GM12878 (cell line): ENCODE measurements around the gene UBE2G2. TPM values are rescaled to one million over a fixed set of nuclear protein-coding genes. Genes with fewer than 3 reads are reported as not detected.

Source experiments
- ATAC-seq: fragments of 200-7000 bp; cut with Tn5 transposase; 3 replicates; pipeline ENCODE4 v1.9.1; 2020; ENCODE audit warnings: mild to moderate bottlenecking, moderate library complexity
- BruUV-seq: library from RNA; stranded (reverse); fragments of 400-500 nt; replicated peaks from 2 replicates; lab custom pipeline; 2021; lab: Mats Ljungman, UMichigan
- CTCF ChIA-PET: fragments of 300-600 bp; sonication (Branson Sonifier 250); formaldehyde crosslinking; extraction: SDS; loops from one replicate; lab custom pipeline; 2021; ENCODE audit warnings: inconsistent platforms; lab: Yijun Ruan, JAX
- POLR2A ChIA-PET: fragments of 350-600 bp; formaldehyde crosslinking; extraction: SDS; loops from one replicate; lab custom pipeline; 2021; ENCODE audit warnings: inconsistent platforms; lab: Charles Lee
- RAD21 ChIA-PET: fragments of 300-600 bp; sonication (Branson Sonifier 250); formaldehyde crosslinking; loops from one replicate; lab custom pipeline; 2023; ENCODE audit warnings: antibody characterized with exemption; ENCODE audit not compliant: unreplicated experiment; lab: Charles Lee
- SMC1A ChIA-PET: fragments of 300-600 bp; sonication (Branson Sonifier 250); formaldehyde crosslinking; loops from one replicate; lab custom pipeline; 2023; ENCODE audit not compliant: unreplicated experiment, uncharacterized antibody; lab: Charles Lee
- DNase-seq: peaks from one replicate; pipeline ENCODE4 v3.0.0-alpha.2; 2011; ENCODE audit warnings: low read depth, low spot score
- FAIRE-seq: peaks from 3 replicates; lab custom pipeline; 2011; peaks lifted over from hg19 to GRCh38; lab: Jason Lieb, UNC
- H2AFZ ChIP-seq: 2 replicates; pipeline ENCODE4 v1.6.0; 2011; ENCODE audit warnings: low read depth, low read length, control low read depth; ENCODE audit not compliant: control insufficient read depth
- H3K27ac ChIP-seq: 2 replicates; pipeline ENCODE4 v1.5.1; 2011; ENCODE audit warnings: control low read depth; ENCODE audit not compliant: control insufficient read depth, insufficient read depth
- H3K27me3 ChIP-seq, 2 experiments: replicated peaks in 1 of 2; 2 replicates each; pipeline versions ENCODE4 v1.6.0 to v1.6.1; 2011; ENCODE audit warnings: low read length in 1 of 2; ENCODE audit not compliant: control insufficient read depth in 2 of 2, insufficient read depth in 2 of 2
- H3K36me3 ChIP-seq, 2 experiments: 2 replicates each; pipeline ENCODE4 v1.5.1; 2011; ENCODE audit warnings: low read length in 1 of 2; ENCODE audit not compliant: control insufficient read depth in 2 of 2, insufficient read depth in 2 of 2
- H3K4me1 ChIP-seq: 2 replicates; pipeline ENCODE4 v1.6.1; 2011; ENCODE audit warnings: mild to moderate bottlenecking, low read length, moderate library complexity, mixed read lengths; ENCODE audit not compliant: control insufficient read depth, insufficient read depth
- H3K4me2 ChIP-seq: 2 replicates; pipeline ENCODE4 v1.6.0; 2011; ENCODE audit warnings: control low read depth; ENCODE audit not compliant: control insufficient read depth, insufficient read depth
- H3K4me3 ChIP-seq: fragments of 200-600 bp; sonication (generic); 2 replicates; pipeline ENCODE4 v1.5.1; 2016
- H3K79me2 ChIP-seq: 2 replicates; pipeline ENCODE4 v1.6.0; 2011; ENCODE audit warnings: low read length; ENCODE audit not compliant: control insufficient read depth, insufficient read depth
- H3K9ac ChIP-seq: 2 replicates; pipeline ENCODE4 v1.8.0; 2011; ENCODE audit warnings: low read length, control low read depth, mixed read lengths; ENCODE audit not compliant: control insufficient read depth, insufficient read depth
- H3K9me3 ChIP-seq: replicated peaks from 3 replicates; pipeline ENCODE4 v1.5.1; 2011; ENCODE audit warnings: mild to moderate bottlenecking, low read length; ENCODE audit not compliant: control insufficient read depth, insufficient read depth
- H4K20me1 ChIP-seq: 2 replicates; pipeline ENCODE4 v1.6.0; 2011; ENCODE audit not compliant: control insufficient read depth, insufficient read depth
- DPF2 ChIP-seq: fragments of 450-650 bp; IDR thresholded peaks from 2 replicates; pipeline ENCODE4 v1.6.1; 2017; ENCODE audit warnings: mild to moderate bottlenecking
- POLR2A ChIP-seq: IDR thresholded peaks from 2 replicates; pipeline ENCODE4 v1.6.1; 2011; ENCODE audit warnings: low read depth, mild to moderate bottlenecking, low read length
- POLR2AphosphoS5 ChIP-seq: IDR thresholded peaks from 2 replicates; pipeline ENCODE4 v1.6.1; 2011; ENCODE audit warnings: mild to moderate bottlenecking, low read length, inconsistent platforms
- SREBF2 ChIP-seq: IDR thresholded peaks from 2 replicates; pipeline ENCODE4 v1.6.1; 2012; ENCODE audit warnings: mild to moderate bottlenecking, low read length
- WGBS: methylation state at CpG from one replicate; pipeline ENCODE4 v1.1.6; 2016; ENCODE audit warnings: low lambda C conversion rate; ENCODE audit not compliant: insufficient replicate concordance, insufficient coverage; ENCODE audit errors: missing lambda C conversion rate; 5-methylcytosine and 5-hydroxymethylcytosine counted together
- in situ Hi-C: fragments of 300-500 bp; cut with MboI; formaldehyde crosslinking; loops from 9 replicates; pipeline ENCODE4 v1.14.3; 2018; ENCODE audit warnings: mixed read lengths
- intact Hi-C: fragments of 100-400 bp; cut with micrococcal nuclease; formaldehyde crosslinking; loops from one replicate; pipeline ENCODE4 v1.14.2; 2022; ENCODE audit not compliant: unreplicated experiment
- polyA plus RNA-seq, 11 experiments: library from polyadenylated mRNA; depleted of rRNA in 4 of 11; unstranded in 6 of 11; stranded (reverse) in 5 of 11; fragments of >200 nt; fragmentation: Nextera tagmentation in 4 of 11; fragmentation: Illumina TruSeq in 1 of 11; extraction: Ambion mirVana in 4 of 11; extraction: Trizol in 1 of 11; gene quantifications; 1 replicate in 1 of 11; 2 replicates in 10 of 11; pipeline versions ENCODE4 v1.2.1 to v1.2.3, GENCODE V29; 2011 to 2016; ENCODE audit warnings: inconsistent platforms in 2 of 11, missing spikeins in 2 of 11, low read depth in 1 of 11
- total RNA-seq, 4 experiments: library from RNA; depleted of rRNA in 3 of 4; stranded (reverse); fragments of >200 nt in 3 of 4; fragmentation: Illumina TruSeq in 1 of 4; extraction: Trizol in 1 of 4; gene quantifications; 2 replicates each; pipeline versions ENCODE4 v1.2.1 to v1.2.3, GENCODE V29; 2013 to 2021

UBE2G2 gene
- total and polyA plus RNA-seq, 10 of the 15 experiments (the other 5 are each of a cell fraction or from before 2014, with no cell fraction given), result 27.0 to 139 (median 75.9) TPM

GRCh38 chr21:44803651-44804050 lies 2.0 kb upstream of the UBE2G2 start:
- POLR2A ChIA-PET, result interaction anchor here (0.7 to 1.6 kb wide), 2 partner anchors 11 to 506 kb away, joined by 3 to 4 read pairs; no protein-coding TSS in a partner anchor
- no peak for FAIRE-seq
- Histone ChIP-seq H3K27me3 (no peaks in the 10 kb centered on the region), H3K36me3 (peaks cover 6 to 12% of the 10 kb centered on the region in 2 experiments), H3K4me1 (peaks cover 12% of the 10 kb centered on the region), H3K4me2 (no peak overlapping the region), H2AFZ (no peak overlapping the region), H3K9me3 (no peaks in the 10 kb centered on the region), H3K79me2 (peaks cover 39% of the 10 kb centered on the region), H4K20me1 (no peaks in the 10 kb centered on the region), H3K27ac (no peak overlapping the region), H3K9ac (no peak overlapping the region), H3K4me3 (no peak overlapping the region)
- SMC1A ChIA-PET, result no interaction called here
- TF ChIP-seq DPF2 (no peak), SREBF2 (no peak), POLR2A (no peak)
- no peak for ATAC-seq
- in situ Hi-C loops, result no loop called here
- RAD21 ChIA-PET, result interaction anchor here (0.7 kb wide), 1 partner anchor 11 kb away, joined by 4 read pairs; no protein-coding TSS in a partner anchor
- no peak for DNase-seq
- 65% methylated on average over 3 of the region's 3 CpGs for WGBS
- CTCF ChIA-PET, result interaction anchor here (0.9 to 2.9 kb wide), 2 partner anchors 10 to 128 kb away, joined by 3 to 16 read pairs; no protein-coding TSS in a partner anchor
- BruUV-seq, result no TSS peak
- intact Hi-C loops, result loop anchor here (5.0 to 10.0 kb wide), 3 partner anchors 69 to 331 kb away; partner anchors contain the start of gene PTTG1IP

- ATAC-seq, result peak; percentile 28
- RAD21 ChIA-PET, result interaction anchor here (1.6 to 4.0 kb wide), 5 partner anchors 9 to 141 kb away, joined by 7 to 35 read pairs (median 9); partner anchors contain the start of gene PTTG1IP
- no peak for DNase-seq
- SMC1A ChIA-PET, result interaction anchor here (1.0 to 4.8 kb wide), 4 partner anchors 13 to 130 kb away, joined by 3 to 33 read pairs (median 8); partner anchors contain the start of gene PTTG1IP
- POLR2A ChIA-PET, result interaction anchor here (1.3 to 2.8 kb wide), 3 partner anchors 12 to 72 kb away, joined by 4 to 15 read pairs (median 5); partner anchors contain the start of genes PTTG1IP and SUMO3
- peak overlapping the region; percentile 89 for H3K9ac ChIP-seq
- H3K4me2 ChIP-seq, result peak overlapping the region; percentile 85
- CTCF ChIA-PET, result interaction anchor here (0.8 to 5.0 kb wide), 10 partner anchors 9 to 335 kb away, joined by 3 to 67 read pairs (median 5); partner anchors contain the start of genes PTTG1IP, SLX9 and SUMO3
- no peak overlapping the region; the same call in 1 of the 2 replicates for H2AFZ ChIP-seq
- H3K27ac ChIP-seq, result peak overlapping the region; percentile 71
- no peak for TF ChIP-seq POLR2A
- TF ChIP-seq POLR2AphosphoS5, result peak; percentile 57; the same call in 1 of the 2 replicates
- H4K20me1 ChIP-seq, result no peaks in the 10 kb centered on the region
- H3K27me3 ChIP-seq, result no peaks in the 10 kb centered on the region
- WGBS, result 27% methylated on average over 31 of the region's 32 CpGs
- peaks cover 49% of the 10 kb centered on the region for H3K79me2 ChIP-seq
- no peak for FAIRE-seq
- in situ Hi-C loops (no loop called here), intact Hi-C loops (loop anchor here (5.0 to 10.0 kb wide), 3 partner anchors 70 to 332 kb away; partner anchors contain the start of gene PTTG1IP)
- H3K4me1 ChIP-seq, result peaks cover 12% of the 10 kb centered on the region
- peak overlapping the region; percentile 72 for H3K4me3 ChIP-seq
- no TSS peak for BruUV-seq
- peaks cover 4 to 9% of the 10 kb centered on the region in 2 experiments for H3K36me3 ChIP-seq
- no peaks in the 10 kb centered on the region for H3K9me3 ChIP-seq
These were observed 955 bp upstream of the UBE2G2 start for GRCh38 chr21:44802396-44803153.
